A549 (cell line): ENCODE results near the gene CCNB2.

ENCODE experiments used
- BHLHE40 ChIP-seq: IDR thresholded peaks from 2 replicates; pipeline ENCODE4 v1.6.1; 2012; ENCODE audit warnings: low read depth, low read length, inconsistent platforms
- EHMT2 ChIP-seq: fragments of 200-600 bp; sonication (generic); IDR thresholded peaks from 2 replicates; pipeline ENCODE4 v1.6.1; 2016; ENCODE audit warnings: antibody characterized with exemption, low read depth, mild to moderate bottlenecking, moderate library complexity
- EP300 ChIP-seq, 2 experiments: fragments of >200 bp; sonication (Bioruptor Twin); formaldehyde crosslinking; IDR thresholded peaks; 2 replicates in 1 of 2; 3 replicates in 1 of 2; pipeline ENCODE4 v1.6.1; 2016 to 2017
- JUNB ChIP-seq: fragments of >200 bp; sonication (Bioruptor Twin); formaldehyde crosslinking; IDR thresholded peaks from 2 replicates; pipeline ENCODE4 v1.6.1; 2016
- POLR2A ChIP-seq: IDR thresholded peaks from 2 replicates; pipeline ENCODE4 v1.6.1; 2012; ENCODE audit warnings: mild to moderate bottlenecking, low read length
- RAD21 ChIP-seq, 2 experiments: fragments of >200 bp in 1 of 2; sonication (Bioruptor Twin) in 1 of 2; formaldehyde crosslinking in 1 of 2; IDR thresholded peaks in 1 of 2; conservative IDR thresholded peaks in 1 of 2; 2 replicates in 1 of 2; 3 replicates in 1 of 2; pipeline ENCODE4 v1.6.1; 2012 to 2018; ENCODE audit warnings: inconsistent platforms in 1 of 2
- RFX5 ChIP-seq: fragments of 450-650 bp; IDR thresholded peaks from 2 replicates; pipeline ENCODE4 v1.7.1; 2014; ENCODE audit warnings: antibody characterized with exemption, mild to moderate bottlenecking, moderate library complexity
- TF ChIP-seq, protein P1 (sequence below): fragments of >200 bp; sonication (Bioruptor Twin); formaldehyde crosslinking; IDR thresholded peaks from 3 replicates; pipeline ENCODE4 v1.5.1; 2016
- TF ChIP-seq, protein P2 (sequence below): fragments of >200 bp; sonication (Bioruptor Twin); formaldehyde crosslinking; IDR thresholded peaks from 2 replicates; pipeline ENCODE4 v1.6.1; 2016
- TF ChIP-seq, protein P3 (sequence below): fragments of 200-600 bp; sonication (generic); IDR thresholded peaks from 2 replicates; pipeline ENCODE4 v1.6.1; 2016; ENCODE audit warnings: antibody characterized with exemption, mild to moderate bottlenecking, moderate library complexity
- TF ChIP-seq, protein P4 (sequence below): fragments of 150-350 bp; IDR thresholded peaks from 2 replicates; pipeline ENCODE4 v1.6.1; 2014; ENCODE audit warnings: low read depth, mild to moderate bottlenecking, low read length

DNA sequence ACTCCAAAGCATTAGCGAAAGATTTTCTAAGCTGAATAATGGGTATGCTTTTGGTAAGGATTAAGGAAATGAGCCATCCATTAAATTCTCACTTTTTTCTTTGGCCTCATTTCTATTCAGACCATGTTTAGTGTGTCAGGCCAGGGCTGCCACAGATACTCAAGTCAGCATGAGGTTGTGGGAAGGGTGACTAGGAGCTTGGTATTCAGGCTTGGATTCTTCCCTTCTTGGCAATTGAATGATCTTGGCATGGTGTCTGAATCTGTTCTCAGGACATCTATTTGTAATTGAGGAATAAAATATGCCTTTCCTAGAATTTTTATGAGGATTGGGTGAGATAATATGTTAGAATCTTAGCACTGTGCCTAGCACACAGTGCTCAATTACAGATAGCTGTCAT is 11.2 kb downstream of the CCNB2 start:
- TF ChIP-seq RFX5 = no peak
- no peak for TF ChIP-seq EHMT2
- TF ChIP-seq RAD21 (conservative IDR thresholded peaks at IDR 0.05 in 1 of 2, IDR thresholded peaks at IDR 0.05 in 1 of 2) = no peak
- TF ChIP-seq BHLHE40 = no peak
- TF ChIP-seq, protein P1, sequence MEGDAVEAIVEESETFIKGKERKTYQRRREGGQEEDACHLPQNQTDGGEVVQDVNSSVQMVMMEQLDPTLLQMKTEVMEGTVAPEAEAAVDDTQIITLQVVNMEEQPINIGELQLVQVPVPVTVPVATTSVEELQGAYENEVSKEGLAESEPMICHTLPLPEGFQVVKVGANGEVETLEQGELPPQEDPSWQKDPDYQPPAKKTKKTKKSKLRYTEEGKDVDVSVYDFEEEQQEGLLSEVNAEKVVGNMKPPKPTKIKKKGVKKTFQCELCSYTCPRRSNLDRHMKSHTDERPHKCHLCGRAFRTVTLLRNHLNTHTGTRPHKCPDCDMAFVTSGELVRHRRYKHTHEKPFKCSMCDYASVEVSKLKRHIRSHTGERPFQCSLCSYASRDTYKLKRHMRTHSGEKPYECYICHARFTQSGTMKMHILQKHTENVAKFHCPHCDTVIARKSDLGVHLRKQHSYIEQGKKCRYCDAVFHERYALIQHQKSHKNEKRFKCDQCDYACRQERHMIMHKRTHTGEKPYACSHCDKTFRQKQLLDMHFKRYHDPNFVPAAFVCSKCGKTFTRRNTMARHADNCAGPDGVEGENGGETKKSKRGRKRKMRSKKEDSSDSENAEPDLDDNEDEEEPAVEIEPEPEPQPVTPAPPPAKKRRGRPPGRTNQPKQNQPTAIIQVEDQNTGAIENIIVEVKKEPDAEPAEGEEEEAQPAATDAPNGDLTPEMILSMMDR = no peak
- no peak for TF ChIP-seq POLR2A
- no peak for TF ChIP-seq JUNB
- no peak for TF ChIP-seq EP300 (IDR thresholded peaks at IDR 0.05)
- TF ChIP-seq, protein P2, sequence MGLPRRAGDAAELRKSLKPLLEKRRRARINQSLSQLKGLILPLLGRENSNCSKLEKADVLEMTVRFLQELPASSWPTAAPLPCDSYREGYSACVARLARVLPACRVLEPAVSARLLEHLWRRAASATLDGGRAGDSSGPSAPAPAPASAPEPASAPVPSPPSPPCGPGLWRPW = no peak
- TF ChIP-seq, protein P3, sequence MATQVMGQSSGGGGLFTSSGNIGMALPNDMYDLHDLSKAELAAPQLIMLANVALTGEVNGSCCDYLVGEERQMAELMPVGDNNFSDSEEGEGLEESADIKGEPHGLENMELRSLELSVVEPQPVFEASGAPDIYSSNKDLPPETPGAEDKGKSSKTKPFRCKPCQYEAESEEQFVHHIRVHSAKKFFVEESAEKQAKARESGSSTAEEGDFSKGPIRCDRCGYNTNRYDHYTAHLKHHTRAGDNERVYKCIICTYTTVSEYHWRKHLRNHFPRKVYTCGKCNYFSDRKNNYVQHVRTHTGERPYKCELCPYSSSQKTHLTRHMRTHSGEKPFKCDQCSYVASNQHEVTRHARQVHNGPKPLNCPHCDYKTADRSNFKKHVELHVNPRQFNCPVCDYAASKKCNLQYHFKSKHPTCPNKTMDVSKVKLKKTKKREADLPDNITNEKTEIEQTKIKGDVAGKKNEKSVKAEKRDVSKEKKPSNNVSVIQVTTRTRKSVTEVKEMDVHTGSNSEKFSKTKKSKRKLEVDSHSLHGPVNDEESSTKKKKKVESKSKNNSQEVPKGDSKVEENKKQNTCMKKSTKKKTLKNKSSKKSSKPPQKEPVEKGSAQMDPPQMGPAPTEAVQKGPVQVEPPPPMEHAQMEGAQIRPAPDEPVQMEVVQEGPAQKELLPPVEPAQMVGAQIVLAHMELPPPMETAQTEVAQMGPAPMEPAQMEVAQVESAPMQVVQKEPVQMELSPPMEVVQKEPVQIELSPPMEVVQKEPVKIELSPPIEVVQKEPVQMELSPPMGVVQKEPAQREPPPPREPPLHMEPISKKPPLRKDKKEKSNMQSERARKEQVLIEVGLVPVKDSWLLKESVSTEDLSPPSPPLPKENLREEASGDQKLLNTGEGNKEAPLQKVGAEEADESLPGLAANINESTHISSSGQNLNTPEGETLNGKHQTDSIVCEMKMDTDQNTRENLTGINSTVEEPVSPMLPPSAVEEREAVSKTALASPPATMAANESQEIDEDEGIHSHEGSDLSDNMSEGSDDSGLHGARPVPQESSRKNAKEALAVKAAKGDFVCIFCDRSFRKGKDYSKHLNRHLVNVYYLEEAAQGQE = no peak
- TF ChIP-seq, protein P4, sequence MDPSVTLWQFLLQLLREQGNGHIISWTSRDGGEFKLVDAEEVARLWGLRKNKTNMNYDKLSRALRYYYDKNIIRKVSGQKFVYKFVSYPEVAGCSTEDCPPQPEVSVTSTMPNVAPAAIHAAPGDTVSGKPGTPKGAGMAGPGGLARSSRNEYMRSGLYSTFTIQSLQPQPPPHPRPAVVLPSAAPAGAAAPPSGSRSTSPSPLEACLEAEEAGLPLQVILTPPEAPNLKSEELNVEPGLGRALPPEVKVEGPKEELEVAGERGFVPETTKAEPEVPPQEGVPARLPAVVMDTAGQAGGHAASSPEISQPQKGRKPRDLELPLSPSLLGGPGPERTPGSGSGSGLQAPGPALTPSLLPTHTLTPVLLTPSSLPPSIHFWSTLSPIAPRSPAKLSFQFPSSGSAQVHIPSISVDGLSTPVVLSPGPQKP = no peak
